ENCODE measurements around the gene GCK.

The GCK gene

DNA sequence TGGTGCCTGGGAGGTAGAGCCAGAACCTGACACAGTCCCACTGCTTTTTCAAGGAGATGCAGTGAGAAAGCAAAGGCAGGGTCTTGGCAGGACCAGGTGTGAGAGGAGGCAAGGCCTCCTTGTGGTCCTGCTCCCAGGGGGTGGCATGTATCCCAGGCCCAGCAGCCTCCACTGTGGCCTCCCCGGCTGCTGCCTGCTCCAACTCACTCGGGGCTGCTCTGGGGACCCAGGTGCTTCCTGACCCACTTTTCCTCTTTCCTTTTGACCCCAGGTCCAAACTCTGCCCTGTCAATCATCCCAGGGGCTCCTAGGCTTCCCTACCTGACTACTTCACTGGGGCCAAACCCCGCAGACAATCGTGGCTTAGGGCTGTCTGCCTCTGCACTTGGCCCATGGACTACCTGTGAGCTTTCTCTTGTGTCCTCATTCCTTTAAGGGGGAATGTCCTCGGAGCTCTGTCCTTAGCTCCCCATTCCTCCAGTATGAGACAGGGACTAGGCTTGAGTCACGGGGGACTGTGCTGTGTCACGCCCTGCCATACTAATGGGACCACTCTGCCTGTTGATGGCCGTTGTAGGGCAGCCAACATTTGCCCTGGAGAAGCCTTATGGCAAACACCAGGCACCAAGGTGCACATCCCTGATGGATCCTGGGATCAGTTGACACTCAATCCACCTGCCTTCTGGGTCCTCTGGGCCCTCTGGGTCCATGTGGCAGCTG lies 86.2 kb downstream of the GCK start:
- DNase-seq: no peak

DNA sequence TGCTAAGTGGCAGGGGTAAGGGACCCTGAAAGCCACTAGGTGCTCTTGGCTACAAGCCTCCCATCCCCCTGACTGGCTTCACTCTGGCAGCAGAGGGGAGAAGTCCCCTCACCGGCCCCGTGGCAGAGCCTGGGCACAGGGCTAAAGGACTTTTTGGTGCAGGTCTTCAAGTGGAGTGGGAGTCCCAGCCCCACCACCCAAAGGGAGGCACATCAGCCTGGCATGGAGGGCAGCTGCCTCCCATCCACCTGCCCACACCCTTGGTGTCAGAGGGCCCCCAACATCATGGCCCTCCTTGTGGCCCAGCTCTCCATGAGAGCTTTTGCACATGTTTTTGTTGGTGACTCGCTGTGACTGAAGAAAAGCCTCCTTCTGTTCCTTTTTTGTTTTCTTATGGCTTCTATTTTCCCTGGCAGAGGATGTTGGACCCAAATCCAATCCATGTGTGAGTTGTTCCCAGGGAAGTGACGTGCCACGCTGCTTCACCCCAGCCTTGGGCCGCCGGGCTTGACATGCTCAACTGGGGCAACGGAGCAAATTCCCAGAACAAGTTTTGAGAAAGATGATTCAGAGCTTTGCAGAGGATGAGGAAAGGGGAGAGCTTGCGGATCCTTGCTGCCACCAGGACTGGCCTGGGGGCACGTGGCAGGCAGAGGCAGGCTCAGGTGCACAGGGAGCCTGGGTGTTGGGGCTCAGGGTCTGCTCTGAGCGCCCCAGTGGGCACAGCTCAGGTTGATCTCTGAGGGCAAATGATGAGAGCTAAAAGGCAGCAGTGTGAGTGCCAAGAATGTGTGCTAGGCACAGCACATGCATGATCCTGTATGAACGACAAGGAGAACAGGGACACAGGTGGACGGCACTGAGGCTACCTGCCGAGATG lies 87.0 kb downstream of the GCK start:
- no peak for DNase-seq

DNA sequence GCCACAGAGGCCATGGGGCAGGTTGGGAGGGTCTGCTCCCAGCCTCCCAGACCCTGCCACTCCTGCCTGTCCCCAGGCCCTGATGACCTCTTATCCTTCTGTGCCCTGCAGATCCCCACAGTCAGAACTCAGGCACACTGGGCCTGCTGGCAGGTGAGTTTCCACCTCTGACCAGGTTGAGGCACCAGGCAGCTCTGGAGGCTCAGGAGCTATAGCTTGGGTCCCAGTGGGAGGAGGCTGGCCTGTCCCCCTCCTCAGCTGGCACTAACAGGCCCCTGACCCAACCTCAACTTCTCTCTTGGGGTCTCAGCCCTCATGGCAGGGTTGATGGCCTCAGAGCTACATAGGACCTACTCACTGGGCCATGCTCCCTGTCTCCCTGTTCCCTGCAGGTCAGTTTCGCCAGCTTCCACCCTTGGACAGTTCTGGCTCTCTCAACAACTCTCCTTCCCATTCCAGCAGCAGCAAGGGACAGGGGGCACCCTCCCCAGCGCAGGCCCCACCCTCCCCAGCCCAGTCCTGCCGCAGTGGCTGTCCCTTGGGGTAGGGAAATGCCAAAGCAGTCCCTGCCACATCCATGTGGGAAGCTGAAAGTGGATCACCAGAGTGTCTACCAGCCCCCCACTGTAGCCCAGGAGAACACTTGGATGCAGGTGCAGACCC lies 87.8 kb downstream of the GCK start:
- DNase-seq: no peak

DNA sequence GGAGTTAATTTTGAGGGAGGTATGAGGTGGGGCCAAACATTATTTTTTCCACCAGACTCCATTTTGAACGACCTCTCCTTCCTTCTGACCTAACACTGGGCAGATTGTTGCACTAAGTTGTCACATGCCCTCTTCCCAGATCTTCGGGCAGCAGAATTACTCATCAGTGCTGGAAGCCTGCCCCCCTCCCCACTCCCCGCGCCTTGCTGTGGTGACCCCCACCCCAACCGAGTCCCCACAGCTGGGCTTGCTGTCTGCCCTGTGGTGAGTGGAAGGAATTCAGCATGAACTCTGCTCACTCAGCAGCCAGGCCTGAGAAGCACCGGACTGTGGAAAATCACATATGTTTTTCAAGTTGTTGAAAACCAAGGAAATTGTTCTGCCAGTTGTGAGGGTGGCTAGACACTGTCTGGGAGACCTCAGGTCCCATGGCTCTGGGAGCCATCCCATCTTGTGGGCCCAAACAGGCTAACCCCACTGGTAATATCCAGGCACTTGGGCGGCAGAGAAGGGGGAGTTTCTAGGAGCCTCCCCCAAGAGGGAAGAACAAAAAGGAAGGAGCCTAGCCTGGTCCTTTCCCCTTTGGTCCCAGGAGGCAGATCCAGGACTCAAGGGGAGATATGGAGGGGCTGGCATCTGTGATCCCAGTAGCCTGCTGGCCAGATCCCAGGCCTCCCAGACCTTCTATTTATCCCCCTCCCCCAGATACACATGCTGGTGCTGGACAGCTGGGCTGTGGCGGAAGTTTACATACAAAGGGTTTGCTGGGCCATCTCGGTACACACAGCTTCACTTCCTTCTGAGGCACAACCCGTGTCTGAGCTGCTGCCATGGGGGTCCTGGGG lies 88.6 kb downstream of the GCK start:
- DNase-seq: no peak

DNA sequence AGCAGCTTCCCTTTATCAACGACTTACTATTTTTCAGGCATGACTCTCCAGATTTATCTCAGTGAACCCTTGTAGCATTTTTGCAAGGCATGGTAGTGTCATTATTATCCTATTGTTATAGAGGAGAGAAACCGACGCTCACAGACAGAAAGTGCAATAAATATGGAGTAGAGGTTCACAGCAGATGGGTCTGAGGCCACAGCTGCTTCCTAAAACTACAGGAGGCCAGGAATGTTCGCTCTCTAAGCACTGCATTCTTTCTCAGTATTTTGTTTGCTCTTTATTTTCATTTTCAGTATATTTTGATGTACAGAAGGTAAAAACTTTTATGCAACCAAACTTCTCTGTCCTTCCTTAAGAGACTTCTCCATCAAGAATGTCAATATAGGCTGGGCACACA lies 89.6 kb downstream of the GCK start:
- no peak for DNase-seq

DNA sequence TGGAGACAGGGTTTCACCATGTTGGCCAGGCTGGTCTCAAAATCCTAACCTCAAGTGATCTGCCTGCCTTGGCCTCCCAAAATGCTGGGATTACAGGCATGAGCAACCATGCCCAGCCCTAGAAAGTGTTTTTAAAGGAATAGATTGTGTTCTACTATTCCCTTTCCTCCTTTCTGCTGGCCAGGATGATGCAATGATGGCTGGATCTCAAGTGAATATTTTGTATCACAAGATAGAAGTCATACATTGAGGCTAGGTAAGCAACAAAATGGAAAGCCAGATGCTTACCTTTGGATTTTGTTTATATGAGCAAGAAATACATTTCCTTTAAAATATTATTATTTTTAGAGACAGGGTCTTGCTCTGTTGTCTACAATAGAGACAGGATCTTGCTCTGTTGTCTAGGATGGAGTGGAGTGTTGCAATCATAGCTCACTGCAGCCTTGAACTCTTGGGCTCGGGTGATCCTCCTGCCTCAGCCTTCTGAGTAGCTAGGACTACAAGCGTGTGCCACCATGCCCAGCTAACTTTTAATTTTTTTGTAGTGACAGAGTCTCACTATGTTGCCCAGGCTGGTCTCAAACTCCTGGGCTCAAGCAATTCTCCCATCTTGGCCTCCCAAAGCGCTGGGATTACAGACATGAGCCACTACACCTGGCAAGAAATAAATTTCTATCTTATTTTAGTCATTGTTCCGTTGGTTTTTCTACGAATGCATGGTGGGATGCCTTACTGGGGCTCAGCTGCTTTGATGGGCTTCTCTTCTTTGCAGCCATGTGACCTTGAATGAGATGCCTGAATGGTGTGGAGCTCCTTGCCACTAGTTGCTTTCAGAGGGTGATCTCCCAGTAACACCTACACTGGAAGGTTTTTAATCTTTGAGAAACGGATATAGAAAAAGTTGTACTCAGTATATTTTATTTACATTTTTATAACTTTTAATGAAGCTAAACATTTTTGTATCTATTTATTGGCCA lies 90.9 kb downstream of the GCK start:
- DNase-seq: no peak

DNA sequence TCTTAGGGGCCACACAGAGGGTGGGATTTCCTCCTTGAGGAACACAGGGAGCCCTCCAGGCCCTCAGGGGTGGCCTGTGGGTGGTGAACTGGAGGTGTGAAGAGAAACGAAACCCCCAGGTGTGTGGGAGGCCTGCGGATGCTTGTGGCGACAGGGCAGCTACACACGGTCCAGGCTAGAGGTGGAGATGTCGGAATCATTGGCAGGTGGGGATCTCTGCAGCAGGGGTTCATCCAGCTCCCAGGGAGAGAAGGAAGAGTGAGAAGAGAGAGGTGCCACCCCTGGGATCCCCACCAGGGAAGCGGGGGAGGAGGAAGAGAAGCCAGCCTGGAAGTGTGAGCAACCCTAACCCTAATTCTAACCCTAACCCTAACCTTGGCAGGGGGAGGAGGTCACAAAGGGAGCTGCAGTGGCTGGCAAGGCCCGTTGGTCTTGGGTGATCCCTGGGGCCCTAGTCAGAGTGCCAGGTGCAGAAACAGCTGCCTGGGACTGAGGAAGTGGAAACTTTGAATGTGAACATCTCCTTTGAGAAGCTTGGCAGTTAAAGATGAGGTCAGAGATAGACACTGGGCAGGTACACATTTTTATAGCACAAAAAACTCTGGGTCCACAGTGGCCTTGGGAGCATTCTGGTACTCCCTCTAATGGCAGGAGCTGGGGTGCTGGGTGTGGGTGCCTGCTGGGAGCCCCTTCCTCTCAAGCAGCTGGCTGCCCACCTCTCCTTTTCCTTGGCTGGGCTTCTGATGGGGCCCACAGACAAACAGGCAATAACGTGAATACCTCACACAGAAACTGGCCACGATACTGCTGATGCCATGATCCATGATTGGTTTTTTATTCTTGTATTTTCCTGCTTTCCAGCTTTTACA lies 91.9 kb downstream of the GCK start:
- no peak for DNase-seq

DNA sequence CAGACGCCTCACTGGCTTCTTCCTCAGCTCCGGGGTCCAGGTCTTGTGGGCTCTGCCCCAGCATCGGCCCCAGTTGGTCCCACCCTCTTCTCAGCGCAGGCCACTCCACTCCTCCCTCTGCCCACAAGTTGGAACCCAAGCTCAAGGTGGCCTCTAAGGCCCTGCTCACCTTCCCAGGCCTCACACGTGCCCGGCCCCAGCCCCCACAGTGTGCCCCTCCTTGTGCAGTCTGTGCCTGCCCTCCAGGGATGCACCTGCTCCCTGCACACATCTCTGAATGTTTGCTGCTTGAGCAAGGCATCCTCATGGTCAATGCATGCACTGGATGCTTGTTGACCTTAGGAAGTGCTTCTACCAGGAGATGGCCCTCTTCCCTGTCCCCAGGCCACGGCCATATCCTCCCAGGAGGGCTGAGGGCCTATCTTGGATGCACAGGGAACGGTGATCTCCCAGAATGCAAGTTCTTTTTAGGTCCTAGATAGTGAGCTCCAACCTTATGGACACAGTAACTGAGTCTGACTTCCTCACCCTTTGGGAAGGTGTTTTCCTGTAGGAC lies 92.8 kb downstream of the GCK start:
- no peak for DNase-seq

DNA sequence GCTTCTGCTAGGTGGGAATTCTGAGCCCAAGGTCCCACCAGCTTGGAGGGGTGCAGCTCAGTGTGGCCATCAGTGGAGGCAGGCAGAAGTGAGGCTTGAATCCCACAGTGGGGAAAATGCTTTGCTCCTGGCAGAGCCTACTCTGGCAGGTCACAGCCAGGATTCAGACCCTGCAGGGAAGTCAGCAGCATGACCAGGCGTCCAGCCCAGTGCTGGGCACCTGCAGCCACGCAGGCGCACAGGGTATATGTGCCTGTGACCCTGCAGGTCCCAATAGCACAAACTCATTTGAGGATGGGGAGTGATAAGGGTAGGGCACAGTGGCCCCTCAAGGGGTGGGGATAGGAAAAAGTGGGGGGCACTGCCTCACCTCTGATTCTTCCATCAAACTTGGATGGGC lies 93.5 kb downstream of the GCK start:
- no peak for DNase-seq

DNA sequence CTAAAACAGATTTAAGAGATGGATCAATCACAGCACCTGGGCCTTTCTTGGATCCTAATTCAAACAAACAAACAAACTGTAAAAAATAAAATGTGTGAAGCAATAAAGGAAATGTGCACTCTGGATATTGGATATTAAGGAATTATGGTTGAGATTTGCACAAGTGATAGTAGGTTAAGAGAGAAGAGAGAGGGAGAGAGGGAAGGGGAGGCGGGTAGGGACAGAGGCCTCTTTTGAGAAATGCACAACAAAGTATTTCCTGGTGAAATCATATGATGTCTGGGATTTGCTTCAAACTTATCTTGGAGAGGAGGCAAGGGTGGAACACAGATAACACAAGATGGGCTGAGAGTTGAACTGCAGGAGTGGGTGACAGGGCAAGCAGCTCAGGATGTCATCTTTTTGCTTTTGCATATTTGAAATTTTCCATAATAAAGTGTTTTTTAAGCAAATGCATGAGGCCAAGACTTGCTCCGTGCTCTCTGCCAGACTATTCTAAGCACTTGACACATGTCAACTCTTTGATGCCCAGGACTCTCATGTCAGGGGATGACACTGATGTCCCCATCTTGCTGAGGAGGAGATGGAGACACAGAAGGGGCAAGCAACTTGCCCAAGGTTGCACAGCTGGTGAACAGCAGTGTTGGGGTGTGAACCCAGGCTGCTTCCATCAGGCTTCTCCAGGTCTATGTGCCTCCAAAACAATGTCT lies 94.2 kb downstream of the GCK start:
- DNase-seq: no peak

DNA sequence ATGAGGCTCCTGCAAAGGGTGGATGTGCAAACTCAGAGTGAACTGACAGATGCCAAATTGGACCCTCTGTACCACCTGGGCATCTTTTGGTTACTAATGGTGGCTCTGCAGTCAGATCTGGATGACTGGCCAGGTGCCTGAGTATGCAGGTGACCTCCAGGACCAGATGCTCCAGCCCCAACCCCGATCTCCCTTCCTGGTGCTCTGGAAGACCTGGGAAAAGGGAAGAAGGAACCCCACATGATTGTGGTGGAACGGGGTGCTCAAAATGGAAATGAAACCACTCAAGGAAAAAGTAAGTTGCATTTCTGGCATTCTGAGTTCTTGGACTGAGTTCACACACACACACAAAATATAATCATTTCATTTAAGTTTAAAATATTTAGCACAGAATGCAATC lies 94.9 kb downstream of the GCK start:
- DNase-seq: no peak
